ENCODE data around the gene STX18.
"Not testable (repeated sequence)": the region's sequence is repeated elsewhere in the genome, so short reads cannot be mapped to it uniquely, and the experiment has no call there.

The STX18 gene

GRCh38 chr4:4509521-4509920 is 32.3 kb downstream of the STX18 start:
- no peak for DNase-seq (ENCODE audit: low read depth in 2 of 2)

GRCh38 chr4:4507923-4508322 is 33.9 kb downstream of the STX18 start:
- no peak for DNase-seq (ENCODE audit: low read depth in 2 of 2)

- no peak for DNase-seq (ENCODE audit: low read depth in 2 of 2)
These were observed 34.4 kb downstream of the STX18 start for GRCh38 chr4:4507403-4507802.

- no peak for DNase-seq (ENCODE audit: low read depth in 2 of 2)
These were observed 34.9 kb downstream of the STX18 start for GRCh38 chr4:4506961-4507360.

- DNase-seq (ENCODE audit: low read depth in 2 of 2): not testable (repeated sequence)
These were observed 36.6 kb downstream of the STX18 start for GRCh38 chr4:4505211-4505610.

- DNase-seq (ENCODE audit: low read depth in 2 of 2): no peak
These were observed 37.1 kb downstream of the STX18 start for GRCh38 chr4:4504783-4505182.

- DNase-seq (ENCODE audit: low read depth in 2 of 2): no peak
These were observed 39.0 kb downstream of the STX18 start for GRCh38 chr4:4502694-4503311.

GRCh38 chr4:4501679-4502078 is 40.2 kb downstream of the STX18 start:
- DNase-seq (ENCODE audit: low read depth in 2 of 2): no peak

GRCh38 chr4:4499438-4500123 is 42.3 kb downstream of the STX18 start:
- no peak for DNase-seq (ENCODE audit: low read depth in 2 of 2)

- DNase-seq (ENCODE audit: low read depth in 2 of 2): no peak
These were observed 45.1 kb downstream of the STX18 start for GRCh38 chr4:4496592-4497372.

- no peak for DNase-seq (ENCODE audit: low read depth in 2 of 2)
These were observed 47.0 kb downstream of the STX18 start for GRCh38 chr4:4494882-4495281.

GRCh38 chr4:4492161-4492847 is 49.5 kb downstream of the STX18 start:
- DNase-seq (ENCODE audit: low read depth in 2 of 2): no peak

GRCh38 chr4:4491396-4491893 is 50.4 kb downstream of the STX18 start:
- DNase-seq (ENCODE audit: low read depth in 2 of 2): no peak

- DNase-seq (ENCODE audit: low read depth in 2 of 2): no peak
These were observed 51.0 kb downstream of the STX18 start for GRCh38 chr4:4490816-4491215.

GRCh38 chr4:4490041-4490440 is 51.8 kb downstream of the STX18 start:
- no peak for DNase-seq (ENCODE audit: low read depth in 2 of 2)

GRCh38 chr4:4488405-4489404 is 53.1 kb downstream of the STX18 start:
- DNase-seq (ENCODE audit: low read depth in 2 of 2): peak; percentile 57 to 67

GRCh38 chr4:4486969-4487368 is 54.9 kb downstream of the STX18 start:
- no peak for DNase-seq (ENCODE audit: low read depth in 2 of 2)

- DNase-seq (ENCODE audit: low read depth in 2 of 2): no peak
These were observed 56.0 kb downstream of the STX18 start for GRCh38 chr4:4485806-4486205.

- DNase-seq (ENCODE audit: low read depth in 2 of 2): no peak
These were observed 60.4 kb downstream of the STX18 start for GRCh38 chr4:4481399-4481994.

- DNase-seq (ENCODE audit: low read depth in 2 of 2): no peak
These were observed 61.0 kb downstream of the STX18 start for GRCh38 chr4:4480685-4481398.

Measured in stimulated activated CD4-positive, alpha-beta T cell treated with anti-CD3 and anti-CD28 coated beads, Interleukin-4, amount 100 ng/mL, for 48 hours (primary cell).